Measurements from ENCODE around the gene FAM83F. TPM values are rescaled to one million over a fixed set of nuclear protein-coding genes. Genes with fewer than 3 reads are reported as not detected.
"Not testable (repeated sequence)": the region's sequence is repeated elsewhere in the genome, so short reads cannot be mapped to it uniquely, and the experiment has no call there.

The FAM83F gene
- total RNA-seq, 1 experiment from 2014 or later: 21.0 TPM

GRCh38 chr22:40024201-40025061, 29.7 kb downstream of the FAM83F start:
- peak; percentile 82 for DNase-seq
- intact Hi-C loops (cut with micrococcal nuclease; ENCODE audit: unreplicated experiment): loop anchor here (1.0 kb wide), 1 partner anchor 92 kb away; no protein-coding TSS in a partner anchor
- no peak overlapping the region for H3K4me3 Mint-ChIP-seq (ENCODE audit: low read depth, unreplicated experiment)
- CTCF ChIA-PET: interaction anchor here (0.7 to 2.4 kb wide), 17 partner anchors 12 to 495 kb away, joined by 3 to 12 read pairs (median 3); no protein-coding TSS in a partner anchor
- H3K27me3 Mint-ChIP-seq (ENCODE audit: unreplicated experiment): no peaks in the 10 kb centered on the region
- H3K36me3 Mint-ChIP-seq (ENCODE audit: insufficient read depth, unreplicated experiment): peaks cover 12% of the 10 kb centered on the region
- H3K27ac Mint-ChIP-seq (ENCODE audit: unreplicated experiment): no peak overlapping the region
- TF ChIP-seq, protein P1, sequence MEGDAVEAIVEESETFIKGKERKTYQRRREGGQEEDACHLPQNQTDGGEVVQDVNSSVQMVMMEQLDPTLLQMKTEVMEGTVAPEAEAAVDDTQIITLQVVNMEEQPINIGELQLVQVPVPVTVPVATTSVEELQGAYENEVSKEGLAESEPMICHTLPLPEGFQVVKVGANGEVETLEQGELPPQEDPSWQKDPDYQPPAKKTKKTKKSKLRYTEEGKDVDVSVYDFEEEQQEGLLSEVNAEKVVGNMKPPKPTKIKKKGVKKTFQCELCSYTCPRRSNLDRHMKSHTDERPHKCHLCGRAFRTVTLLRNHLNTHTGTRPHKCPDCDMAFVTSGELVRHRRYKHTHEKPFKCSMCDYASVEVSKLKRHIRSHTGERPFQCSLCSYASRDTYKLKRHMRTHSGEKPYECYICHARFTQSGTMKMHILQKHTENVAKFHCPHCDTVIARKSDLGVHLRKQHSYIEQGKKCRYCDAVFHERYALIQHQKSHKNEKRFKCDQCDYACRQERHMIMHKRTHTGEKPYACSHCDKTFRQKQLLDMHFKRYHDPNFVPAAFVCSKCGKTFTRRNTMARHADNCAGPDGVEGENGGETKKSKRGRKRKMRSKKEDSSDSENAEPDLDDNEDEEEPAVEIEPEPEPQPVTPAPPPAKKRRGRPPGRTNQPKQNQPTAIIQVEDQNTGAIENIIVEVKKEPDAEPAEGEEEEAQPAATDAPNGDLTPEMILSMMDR (IDR thresholded peaks at IDR 0.05; ENCODE audit: unreplicated experiment): peak; percentile 78
- no TSS peak for BruUV-seq (replicated peaks)
- H3K9me3 Mint-ChIP-seq (ENCODE audit: low read depth, unreplicated experiment): no peaks in the 10 kb centered on the region
- H3K4me1 Mint-ChIP-seq (ENCODE audit: low read depth, unreplicated experiment): no peaks in the 10 kb centered on the region

DNA sequence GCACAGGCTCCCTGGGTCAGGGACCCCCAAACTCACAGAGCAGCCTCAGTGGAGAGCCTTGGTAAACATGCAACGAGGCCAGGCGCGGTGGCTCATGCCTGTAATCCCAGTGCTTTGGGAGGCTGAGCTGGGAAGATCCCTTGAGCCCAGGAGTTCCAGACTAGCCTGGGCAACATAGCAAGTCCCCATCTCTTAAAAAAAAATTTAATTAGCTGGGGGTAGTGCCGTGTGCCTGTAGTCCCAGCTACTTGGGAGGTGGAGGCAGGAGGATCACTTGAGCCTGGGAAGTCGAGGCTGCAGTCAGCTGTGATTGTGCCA, 30.3 kb downstream of the FAM83F start:
- H3K27me3 Mint-ChIP-seq (ENCODE audit: unreplicated experiment); H3K27ac Mint-ChIP-seq (ENCODE audit: unreplicated experiment); H3K4me1 Mint-ChIP-seq (ENCODE audit: low read depth, unreplicated experiment); BruUV-seq (replicated peaks); intact Hi-C loops (cut with micrococcal nuclease; ENCODE audit: unreplicated experiment); H3K9me3 Mint-ChIP-seq (ENCODE audit: low read depth, unreplicated experiment); H3K4me3 Mint-ChIP-seq (ENCODE audit: low read depth, unreplicated experiment); DNase-seq: not testable (repeated sequence)
- peaks cover 12% of the 10 kb centered on the region for H3K36me3 Mint-ChIP-seq (ENCODE audit: insufficient read depth, unreplicated experiment)
- CTCF ChIA-PET: interaction anchor here (0.7 to 2.4 kb wide), 16 partner anchors 11 to 496 kb away, joined by 3 to 12 read pairs (median 3); no protein-coding TSS in a partner anchor

- no peaks in the 10 kb centered on the region for H3K27me3 Mint-ChIP-seq (ENCODE audit: unreplicated experiment)
- no peak overlapping the region for H3K27ac Mint-ChIP-seq (ENCODE audit: unreplicated experiment)
- H3K36me3 Mint-ChIP-seq (ENCODE audit: insufficient read depth, unreplicated experiment): peaks cover 12% of the 10 kb centered on the region
- TF ChIP-seq, protein P1 (IDR thresholded peaks at IDR 0.05; ENCODE audit: unreplicated experiment): no peak
- DNase-seq: no peak
- intact Hi-C loops (cut with micrococcal nuclease; ENCODE audit: unreplicated experiment): no loop called here
- H3K9me3 Mint-ChIP-seq (ENCODE audit: low read depth, unreplicated experiment): no peaks in the 10 kb centered on the region
- CTCF ChIA-PET: interaction anchor here (0.9 to 1.4 kb wide), 2 partner anchors 32 to 92 kb away, joined by 3 to 4 read pairs; no protein-coding TSS in a partner anchor
- no peak overlapping the region for H3K4me3 Mint-ChIP-seq (ENCODE audit: low read depth, unreplicated experiment)
- BruUV-seq (replicated peaks): no TSS peak
- no peaks in the 10 kb centered on the region for H3K4me1 Mint-ChIP-seq (ENCODE audit: low read depth, unreplicated experiment)
Measured at GRCh38 chr22:40025856-40026255, 31.1 kb downstream of the FAM83F start.

DNA sequence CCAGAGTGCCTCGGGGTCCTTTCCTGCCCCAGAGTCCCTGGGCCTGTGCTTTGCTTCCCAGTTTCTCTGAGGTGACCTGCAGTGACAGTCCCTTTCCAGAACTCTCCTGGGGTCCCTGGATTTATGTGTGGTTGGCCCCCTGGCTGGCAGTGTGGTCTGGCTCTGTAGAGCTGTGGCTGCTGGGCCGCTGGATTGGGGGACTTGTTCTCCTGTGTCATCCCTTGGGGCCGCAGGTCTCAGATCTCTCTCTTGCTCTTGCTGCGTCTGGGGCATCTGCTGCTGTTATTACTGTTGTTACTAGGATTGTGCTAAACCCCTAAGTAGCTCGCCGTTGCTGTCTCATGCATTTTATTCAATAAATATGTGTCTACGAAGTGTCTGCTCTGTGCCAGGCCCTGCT, 31.9 kb downstream of the FAM83F start:
- TF ChIP-seq, protein P1 (IDR thresholded peaks at IDR 0.05; ENCODE audit: unreplicated experiment): no peak
- Mint-ChIP-seq H3K4me3 (ENCODE audit: low read depth, unreplicated experiment) (no peak overlapping the region), H3K4me1 (ENCODE audit: low read depth, unreplicated experiment) (no peaks in the 10 kb centered on the region), H3K27ac (ENCODE audit: unreplicated experiment) (no peak overlapping the region), H3K36me3 (ENCODE audit: insufficient read depth, unreplicated experiment) (peaks cover 12% of the 10 kb centered on the region), H3K9me3 (ENCODE audit: low read depth, unreplicated experiment) (no peaks in the 10 kb centered on the region), H3K27me3 (ENCODE audit: unreplicated experiment) (no peaks in the 10 kb centered on the region)
- no TSS peak for BruUV-seq (replicated peaks)
- CTCF ChIA-PET: interaction anchor here (0.5 kb wide), 1 partner anchor 123 kb away, joined by 5 read pairs; no protein-coding TSS in a partner anchor
- intact Hi-C loops (cut with micrococcal nuclease; ENCODE audit: unreplicated experiment): no loop called here
- DNase-seq: no peak

All from Calu3 (cell line).